H1 (cell line): Measurements from ENCODE around the gene SKAP1. TPM values are rescaled to one million over a fixed set of nuclear protein-coding genes. Genes with fewer than 3 reads are reported as not detected.

Experiments used
- CTCF ChIA-PET: fragments of 300-600 bp; sonication (Branson Sonifier 250); formaldehyde crosslinking; loops from one replicate; lab custom pipeline; 2021; ENCODE audit not compliant: partially characterized antibody; lab: Charles Lee
- POLR2A ChIA-PET: fragments of 300-600 bp; sonication (Branson Sonifier 250); formaldehyde crosslinking; loops from one replicate; lab custom pipeline; 2021; ENCODE audit warnings: inconsistent platforms; ENCODE audit not compliant: partially characterized antibody; lab: Charles Lee
- DNase-seq, 2 experiments: peaks; one replicate each; pipeline versions ENCODE4 v3.0.0 to v3.0.0-alpha.2; 2010 to 2022; ENCODE audit warnings: low spot score in 2 of 2, low read depth in 1 of 2, mixed read lengths in 1 of 2
- FAIRE-seq: peaks from 2 replicates; lab custom pipeline; 2011; peaks lifted over from hg19 to GRCh38; lab: Jason Lieb, UNC
- H2AFZ ChIP-seq: 2 replicates; pipeline ENCODE4 v1.8.1; 2012; ENCODE audit warnings: low read length, inconsistent platforms
- H2AK5ac ChIP-seq: 2 replicates; pipeline ENCODE4 v1.6.1; 2013; ENCODE audit warnings: low read depth, low read length
- H2BK120ac ChIP-seq: replicated peaks from 2 replicates; pipeline ENCODE3; 2013; ENCODE audit warnings: low read depth, low read length, inconsistent platforms
- H2BK12ac ChIP-seq: 2 replicates; pipeline ENCODE4 v1.6.1; 2013; ENCODE audit warnings: low read depth, low read length
- H2BK15ac ChIP-seq: 2 replicates; pipeline ENCODE4 v1.6.1; 2013; ENCODE audit warnings: low read length
- H2BK20ac ChIP-seq: 2 replicates; pipeline ENCODE4 v1.6.1; 2013; ENCODE audit warnings: low read length
- H2BK5ac ChIP-seq: 2 replicates; pipeline ENCODE4 v1.6.1; 2013; ENCODE audit warnings: low read depth, low read length
- H3K14ac ChIP-seq: 2 replicates; pipeline ENCODE4 v1.6.1; 2013; ENCODE audit warnings: inconsistent platforms; ENCODE audit not compliant: insufficient read length
- H3K18ac ChIP-seq: 2 replicates; pipeline ENCODE4 v1.6.1; 2013; ENCODE audit warnings: low read length; ENCODE audit errors: extremely low read depth
- H3K23ac ChIP-seq: 2 replicates; pipeline ENCODE4 v1.6.1; 2013; ENCODE audit warnings: inconsistent platforms; ENCODE audit not compliant: insufficient read length
- H3K23me2 ChIP-seq: 2 replicates; pipeline ENCODE4 v1.6.1; 2013; ENCODE audit warnings: low read depth, low read length
- H3K27ac ChIP-seq: 2 replicates; pipeline ENCODE4 v1.6.1; 2011; ENCODE audit warnings: low read depth, low read length, inconsistent platforms
- H3K27me3 ChIP-seq, 4 experiments: replicated peaks in 1 of 4; 1 replicate in 1 of 4; 2 replicates in 3 of 4; pipeline versions ENCODE4 v1.6.1 to v1.8.1; 2011 to 2013; ENCODE audit warnings: low read length in 3 of 4, mild to moderate bottlenecking in 3 of 4, inconsistent platforms in 2 of 4, mixed read lengths in 2 of 4, moderate library complexity in 1 of 4; ENCODE audit not compliant: control insufficient read depth in 3 of 4, insufficient read depth in 3 of 4; ENCODE audit errors: extremely low read depth in 1 of 4
- H3K36me3 ChIP-seq, 4 experiments: 2 replicates each; pipeline versions ENCODE4 v1.6.1 to v1.8.1; 2011 to 2013; ENCODE audit warnings: mild to moderate bottlenecking in 4 of 4, low read length in 3 of 4, moderate library complexity in 2 of 4, control low read depth in 1 of 4, inconsistent platforms in 1 of 4; ENCODE audit not compliant: insufficient read depth in 4 of 4, control insufficient read depth in 2 of 4
- H3K4ac ChIP-seq: replicated peaks from 2 replicates; pipeline ENCODE3; 2013; ENCODE audit warnings: low read length, low read depth, mixed read lengths, inconsistent platforms; ENCODE audit not compliant: insufficient read length
- H3K4me1 ChIP-seq, 4 experiments: replicated peaks in 1 of 4; 1 replicate in 1 of 4; 2 replicates in 3 of 4; pipeline versions ENCODE4 v1.6.1 to v1.8.1; 2011 to 2013; ENCODE audit warnings: low read length in 3 of 4, inconsistent platforms in 2 of 4, mixed read lengths in 1 of 4; ENCODE audit not compliant: insufficient read depth in 4 of 4, control insufficient read depth in 3 of 4
- H3K4me2 ChIP-seq, 2 experiments: 2 replicates each; pipeline versions ENCODE4 v1.6.1 to v1.8.1; 2011 to 2013; ENCODE audit warnings: low read depth in 2 of 2, low read length in 2 of 2, control low read depth in 1 of 2, inconsistent platforms in 1 of 2, mild to moderate bottlenecking in 1 of 2; ENCODE audit not compliant: insufficient read depth in 1 of 2
- H3K4me3 ChIP-seq, 4 experiments: fragments of 200-600, 300-600 bp in 1 of 4; sonication (generic), shearing (Covaris generic), sonication (Bioruptor Twin) in 1 of 4; 2 replicates each; pipeline versions ENCODE4 v1.5.1 to v1.8.1; 2011 to 2016; ENCODE audit warnings: low read length in 4 of 4, low read depth in 3 of 4, control low read depth in 2 of 4, inconsistent platforms in 2 of 4, mild to moderate bottlenecking in 2 of 4, mixed read lengths in 1 of 4, moderate library complexity in 1 of 4; ENCODE audit not compliant: insufficient read depth in 2 of 4; ENCODE audit errors: extremely low read depth in 1 of 4
- H3K56ac ChIP-seq: replicated peaks from 2 replicates; pipeline ENCODE3; 2013; ENCODE audit warnings: low read depth, mild to moderate bottlenecking, mixed read lengths, low read length, inconsistent platforms; ENCODE audit not compliant: insufficient read length
- H3K79me1 ChIP-seq: 2 replicates; pipeline ENCODE4 v1.6.1; 2013; ENCODE audit warnings: low read depth, low read length, control low read depth
- H3K79me2 ChIP-seq, 2 experiments: 2 replicates each; pipeline versions ENCODE4 v1.6.1 to v1.8.1; 2012 to 2013; ENCODE audit warnings: low read length in 2 of 2, mild to moderate bottlenecking in 2 of 2, inconsistent platforms in 1 of 2; ENCODE audit not compliant: insufficient read depth in 2 of 2, control insufficient read depth in 1 of 2
- H3K9ac ChIP-seq, 4 experiments: replicated peaks in 1 of 4; 1 replicate in 1 of 4; 2 replicates in 3 of 4; pipeline versions ENCODE4 v1.6.1 to v1.8.1; 2011 to 2013; ENCODE audit warnings: low read depth in 3 of 4, low read length in 3 of 4, control low read depth in 2 of 4, mild to moderate bottlenecking in 2 of 4, moderate library complexity in 2 of 4, inconsistent platforms in 1 of 4; ENCODE audit errors: extremely low read depth in 1 of 4
- H3K9me3 ChIP-seq, 2 experiments: 2 replicates each; pipeline versions ENCODE4 v1.6.1 to v1.8.1; 2012 to 2013; ENCODE audit warnings: mild to moderate bottlenecking in 2 of 2, moderate library complexity in 2 of 2, control low read depth in 1 of 2, inconsistent platforms in 1 of 2, low read depth in 1 of 2, low read length in 1 of 2, mixed read lengths in 1 of 2; ENCODE audit not compliant: insufficient read depth in 2 of 2
- H4K20me1 ChIP-seq, 2 experiments: replicated peaks in 1 of 2; 2 replicates each; pipeline versions ENCODE3 to v1.8.1; 2011 to 2013; ENCODE audit warnings: inconsistent platforms in 2 of 2, low read length in 2 of 2, mild to moderate bottlenecking in 1 of 2; ENCODE audit not compliant: insufficient read depth in 2 of 2, control insufficient read depth in 1 of 2
- H4K5ac ChIP-seq: 2 replicates; pipeline ENCODE4 v1.6.1; 2013; ENCODE audit warnings: low read length, low read depth, mixed read lengths, inconsistent platforms; ENCODE audit not compliant: insufficient read length
- H4K8ac ChIP-seq: 2 replicates; pipeline ENCODE4 v1.8.0; 2013; ENCODE audit warnings: mild to moderate bottlenecking, moderate library complexity, low read length, inconsistent platforms; ENCODE audit not compliant: insufficient read depth; ENCODE audit errors: extremely low read depth
- H4K91ac ChIP-seq: replicated peaks from 2 replicates; pipeline ENCODE3; 2013; ENCODE audit warnings: low read length, mixed read lengths, inconsistent platforms; ENCODE audit not compliant: insufficient read length
- CEBPB ChIP-seq: IDR thresholded peaks from 2 replicates; pipeline ENCODE4 v1.6.1; 2012; ENCODE audit warnings: low read depth, low read length
- RNF2 ChIP-seq: fragments of 200-900, 300-1000 bp; sonication (generic); IDR thresholded peaks from 2 replicates; pipeline ENCODE4 v1.7.1; 2016; ENCODE audit warnings: borderline replicate concordance, low read depth, mild to moderate bottlenecking, antibody characterized with exemption, low read length; ENCODE audit not compliant: poor library complexity, severe bottlenecking; ENCODE audit errors: missing control alignments
- SUZ12 ChIP-seq: fragments of 200-600 bp; sonication (generic); IDR thresholded peaks from 2 replicates; pipeline ENCODE4 v1.6.1; 2012; ENCODE audit warnings: mild to moderate bottlenecking, inconsistent platforms, low read length, moderate library complexity, mixed read lengths
- TEAD4 ChIP-seq: IDR thresholded peaks from 2 replicates; pipeline ENCODE4 v1.6.1; 2012; ENCODE audit warnings: low read depth, low read length, inconsistent platforms, mixed read lengths
- YY1 ChIP-seq: IDR thresholded peaks from 2 replicates; pipeline ENCODE4 v1.6.1; 2011; ENCODE audit warnings: low read depth, mild to moderate bottlenecking, low read length
- WGBS, 2 experiments: shearing (Covaris generic) in 1 of 2; methylation state at CpG; one replicate each; pipeline versions ENCODE4 v1.1.6 to v1.1.7; 2013 to 2015; ENCODE audit warnings: low lambda C conversion rate in 2 of 2, mixed read lengths in 2 of 2, inconsistent platforms in 1 of 2, low coverage in 1 of 2, missing lambda C conversion rate in 1 of 2; ENCODE audit not compliant: insufficient replicate concordance in 2 of 2, insufficient coverage in 1 of 2, insufficient read length in 1 of 2; ENCODE audit errors: extremely low coverage in 1 of 2, missing lambda C conversion rate in 1 of 2; 5-methylcytosine and 5-hydroxymethylcytosine counted together
- polyA plus RNA-seq, 7 experiments: library from polyadenylated mRNA; depleted of rRNA in 3 of 7; stranded (reverse) in 5 of 7; unstranded in 2 of 7; fragments of >200 nt in 5 of 7; fragments of 200-250 nt in 2 of 7; gene quantifications; 1 replicate in 5 of 7; 2 replicates in 1 of 7; 4 replicates in 1 of 7; pipeline versions ENCODE4 v1.2.1 to v1.2.3, GENCODE V29; 2011 to 2013; ENCODE audit warnings: missing spikeins in 2 of 7, mixed read lengths in 2 of 7
- total RNA-seq: library from RNA; stranded (reverse); fragmentation: NEBNext Ultra II Directional; extraction: Animal tissue kit (Norgen Biotek cat#: 25700); gene quantifications from 2 replicates; pipeline ENCODE4 v1.2.1, GENCODE V29; 2021
- TF ChIP-seq, protein P1 (sequence below): IDR thresholded peaks from 2 replicates; pipeline ENCODE4 v1.6.1; 2011; ENCODE audit warnings: low read length, improper control_type of control experiment
- TF ChIP-seq, protein P2 (sequence below): IDR thresholded peaks from 2 replicates; pipeline ENCODE4 v1.6.1; 2011; ENCODE audit warnings: low read depth, mild to moderate bottlenecking, low read length; ENCODE audit not compliant: insufficient read depth

Gene SKAP1
- total and polyA plus RNA-seq, 2 of the 8 experiments (the other 6 are each of a cell fraction or from before 2014, with no cell fraction given), result not detected

DNA sequence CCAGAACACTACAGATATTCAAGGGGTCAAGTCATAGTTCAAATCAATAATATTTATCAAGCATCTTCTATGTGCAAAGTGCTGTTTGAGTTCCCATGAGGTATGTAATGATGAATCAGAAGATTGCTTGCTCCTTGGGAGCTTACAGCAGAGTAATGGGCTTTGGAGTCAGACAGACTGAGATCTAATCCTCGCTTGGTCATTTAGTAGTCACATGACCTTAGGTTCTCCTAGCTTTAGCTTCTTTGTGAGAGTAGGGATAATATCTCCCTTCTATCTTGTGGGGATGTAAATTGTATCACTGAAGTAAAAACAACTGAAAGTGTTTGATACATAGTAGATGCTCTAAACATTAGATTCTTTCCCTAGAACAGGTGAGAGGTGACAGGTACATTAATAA lies 292.4 kb downstream of the SKAP1 start:
- no peak overlapping the region for H4K8ac ChIP-seq
- TF ChIP-seq TEAD4, result no peak
- no peak for TF ChIP-seq SUZ12
- no peak for TF ChIP-seq YY1
- TF ChIP-seq, protein P1, sequence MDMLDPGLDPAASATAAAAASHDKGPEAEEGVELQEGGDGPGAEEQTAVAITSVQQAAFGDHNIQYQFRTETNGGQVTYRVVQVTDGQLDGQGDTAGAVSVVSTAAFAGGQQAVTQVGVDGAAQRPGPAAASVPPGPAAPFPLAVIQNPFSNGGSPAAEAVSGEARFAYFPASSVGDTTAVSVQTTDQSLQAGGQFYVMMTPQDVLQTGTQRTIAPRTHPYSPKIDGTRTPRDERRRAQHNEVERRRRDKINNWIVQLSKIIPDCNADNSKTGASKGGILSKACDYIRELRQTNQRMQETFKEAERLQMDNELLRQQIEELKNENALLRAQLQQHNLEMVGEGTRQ, result no peak
- TF ChIP-seq, protein P2, sequence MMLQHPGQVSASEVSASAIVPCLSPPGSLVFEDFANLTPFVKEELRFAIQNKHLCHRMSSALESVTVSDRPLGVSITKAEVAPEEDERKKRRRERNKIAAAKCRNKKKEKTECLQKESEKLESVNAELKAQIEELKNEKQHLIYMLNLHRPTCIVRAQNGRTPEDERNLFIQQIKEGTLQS, result no peak
- TF ChIP-seq RNF2, result no peak
- TF ChIP-seq CEBPB, result no peak
- H3K4me2 ChIP-seq, result no peak overlapping the region
- no peak overlapping the region for H2AK5ac ChIP-seq
- H2AFZ ChIP-seq, result no peak overlapping the region
- no peak overlapping the region for H3K23ac ChIP-seq
- no peak overlapping the region for H3K27ac ChIP-seq
- no peak overlapping the region for H2BK5ac ChIP-seq
- H3K36me3 ChIP-seq, result no peaks in the 10 kb centered on the region
- no peaks in the 10 kb centered on the region for H4K20me1 ChIP-seq
- H3K14ac ChIP-seq, result no peak overlapping the region
- FAIRE-seq (no peak), DNase-seq (no peak)
- H4K91ac ChIP-seq, result no peak overlapping the region
- no peak overlapping the region for H2BK120ac ChIP-seq
- H3K4me1 ChIP-seq, result no peaks in the 10 kb centered on the region
- H3K9me3 ChIP-seq, result no peaks in the 10 kb centered on the region
- no peak overlapping the region for H3K4me3 ChIP-seq
- no peak overlapping the region for H2BK15ac ChIP-seq
- H3K23me2 ChIP-seq, result no peaks in the 10 kb centered on the region
- no peaks in the 10 kb centered on the region for H3K79me2 ChIP-seq
- H4K5ac ChIP-seq, result no peak overlapping the region
- no peak overlapping the region for H3K4ac ChIP-seq
- H2BK12ac ChIP-seq, result no peak overlapping the region
- H3K9ac ChIP-seq, result no peak overlapping the region
- H2BK20ac ChIP-seq, result no peak overlapping the region
- H3K27me3 ChIP-seq, result no peaks in the 10 kb centered on the region
- ChIA-PET CTCF (interaction anchor here (0.6 to 1.8 kb wide), 6 partner anchors 16 to 481 kb away, joined by 3 to 6 read pairs (median 4); no protein-coding TSS in a partner anchor), POLR2A (no interaction called here)
- WGBS, 2 experiments, result 88% methylated on average over 1 of the region's 1 CpG; no CpG with 5 or more reads in 1 of the 2 experiments
- no peaks in the 10 kb centered on the region for H3K79me1 ChIP-seq
- no peak overlapping the region for H3K18ac ChIP-seq
- H3K56ac ChIP-seq, result no peak overlapping the region
